ENCODE results near the gene SAT2. TPM values are rescaled to one million over a fixed set of nuclear protein-coding genes. Genes with fewer than 3 reads are reported as not detected.

SAT2 gene
- total RNA-seq, 1 donor from 2014 or later: 82.1 TPM

DNA sequence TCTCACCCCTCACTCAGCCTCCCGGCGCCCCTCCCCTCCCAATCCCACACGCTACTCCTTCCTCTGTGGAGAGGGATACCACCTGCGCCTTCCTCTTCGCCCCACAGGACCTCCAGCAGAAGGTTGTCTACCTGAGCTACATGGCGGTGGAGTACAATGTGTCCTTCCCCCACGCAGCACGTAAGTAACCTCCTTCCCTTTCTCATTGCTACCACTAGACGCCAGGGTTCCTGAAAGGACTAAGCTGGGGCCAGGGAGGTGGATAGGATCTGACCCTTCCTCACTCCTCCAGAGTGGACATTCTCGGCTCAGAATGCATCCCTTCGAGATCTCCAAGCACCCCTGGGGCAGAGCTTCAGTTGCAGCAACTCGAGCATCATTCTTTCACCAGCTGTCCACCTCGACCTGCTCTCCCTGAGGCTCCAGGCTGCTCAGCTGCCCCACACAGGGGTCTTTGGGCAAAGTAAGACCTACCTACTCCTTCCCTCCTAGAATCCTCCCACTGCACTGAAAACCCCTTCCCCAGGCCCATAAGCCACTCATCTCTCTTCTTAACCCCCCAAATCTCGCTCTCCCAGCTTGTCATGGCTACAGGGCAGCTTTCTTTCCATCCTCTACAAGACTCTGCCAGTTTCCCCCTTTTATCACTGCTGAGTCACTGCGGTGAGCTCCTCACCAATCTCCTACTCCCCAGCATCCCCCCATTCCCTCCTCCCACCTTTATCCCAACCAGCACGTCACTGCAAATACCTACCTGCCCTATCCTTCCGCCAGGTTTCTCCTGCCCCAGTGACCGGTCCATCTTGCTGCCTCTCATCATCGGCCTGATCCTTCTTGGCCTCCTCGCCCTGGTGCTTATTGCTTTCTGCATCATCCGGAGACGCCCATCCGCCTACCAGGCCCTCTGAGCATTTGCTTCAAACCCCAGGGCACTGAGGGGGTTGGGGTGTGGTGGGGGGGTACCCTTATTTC, 46.7 kb downstream of the SAT2 start:
- TF ChIP-seq, protein P1, sequence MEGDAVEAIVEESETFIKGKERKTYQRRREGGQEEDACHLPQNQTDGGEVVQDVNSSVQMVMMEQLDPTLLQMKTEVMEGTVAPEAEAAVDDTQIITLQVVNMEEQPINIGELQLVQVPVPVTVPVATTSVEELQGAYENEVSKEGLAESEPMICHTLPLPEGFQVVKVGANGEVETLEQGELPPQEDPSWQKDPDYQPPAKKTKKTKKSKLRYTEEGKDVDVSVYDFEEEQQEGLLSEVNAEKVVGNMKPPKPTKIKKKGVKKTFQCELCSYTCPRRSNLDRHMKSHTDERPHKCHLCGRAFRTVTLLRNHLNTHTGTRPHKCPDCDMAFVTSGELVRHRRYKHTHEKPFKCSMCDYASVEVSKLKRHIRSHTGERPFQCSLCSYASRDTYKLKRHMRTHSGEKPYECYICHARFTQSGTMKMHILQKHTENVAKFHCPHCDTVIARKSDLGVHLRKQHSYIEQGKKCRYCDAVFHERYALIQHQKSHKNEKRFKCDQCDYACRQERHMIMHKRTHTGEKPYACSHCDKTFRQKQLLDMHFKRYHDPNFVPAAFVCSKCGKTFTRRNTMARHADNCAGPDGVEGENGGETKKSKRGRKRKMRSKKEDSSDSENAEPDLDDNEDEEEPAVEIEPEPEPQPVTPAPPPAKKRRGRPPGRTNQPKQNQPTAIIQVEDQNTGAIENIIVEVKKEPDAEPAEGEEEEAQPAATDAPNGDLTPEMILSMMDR (IDR thresholded peaks at IDR 0.05): no peak
- H3K36me3 Mint-ChIP-seq (ENCODE audit: low read depth): peaks cover 28% of the 10 kb centered on the region
- H3K4me1 Mint-ChIP-seq (ENCODE audit: low read depth): peaks cover 72% of the 10 kb centered on the region
- H3K27me3 Mint-ChIP-seq (ENCODE audit: low read depth): no peaks in the 10 kb centered on the region
- H3K9me3 Mint-ChIP-seq (ENCODE audit: low read depth): no peaks in the 10 kb centered on the region
- peak overlapping the region; percentile 14 for H3K4me3 Mint-ChIP-seq (ENCODE audit: unreplicated experiment)
- DNase-seq (ENCODE audit: low spot score): no peak
- H3K27ac Mint-ChIP-seq (ENCODE audit: unreplicated experiment): peak overlapping the region; percentile 79

DNA sequence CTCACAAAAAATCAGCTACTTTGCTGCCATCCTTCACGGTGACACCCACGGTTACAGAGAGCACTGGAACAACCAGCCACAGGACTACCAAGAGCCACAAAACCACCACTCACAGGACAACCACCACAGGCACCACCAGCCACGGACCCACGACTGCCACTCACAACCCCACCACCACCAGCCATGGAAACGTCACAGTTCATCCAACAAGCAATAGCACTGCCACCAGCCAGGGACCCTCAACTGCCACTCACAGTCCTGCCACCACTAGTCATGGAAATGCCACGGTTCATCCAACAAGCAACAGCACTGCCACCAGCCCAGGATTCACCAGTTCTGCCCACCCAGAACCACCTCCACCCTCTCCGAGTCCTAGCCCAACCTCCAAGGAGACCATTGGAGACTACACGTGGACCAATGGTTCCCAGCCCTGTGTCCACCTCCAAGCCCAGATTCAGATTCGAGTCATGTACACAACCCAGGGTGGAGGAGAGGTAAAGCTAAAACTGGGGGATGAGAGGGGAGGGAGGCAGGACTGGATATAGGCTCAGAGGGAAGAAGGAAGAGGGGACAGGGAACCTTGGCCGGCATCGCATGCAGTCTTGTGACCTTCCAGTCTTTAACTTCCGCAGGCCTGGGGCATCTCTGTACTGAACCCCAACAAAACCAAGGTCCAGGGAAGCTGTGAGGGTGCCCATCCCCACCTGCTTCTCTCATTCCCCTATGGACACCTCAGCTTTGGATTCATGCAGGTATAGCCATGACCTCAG, 47.6 kb downstream of the SAT2 start:
- H3K36me3 Mint-ChIP-seq (ENCODE audit: low read depth): peaks cover 31% of the 10 kb centered on the region
- H3K4me3 Mint-ChIP-seq (ENCODE audit: unreplicated experiment): no peak overlapping the region
- DNase-seq (ENCODE audit: low spot score): no peak
- TF ChIP-seq, protein P1 (IDR thresholded peaks at IDR 0.05): no peak
- H3K9me3 Mint-ChIP-seq (ENCODE audit: low read depth): no peaks in the 10 kb centered on the region
- peaks cover 74% of the 10 kb centered on the region for H3K4me1 Mint-ChIP-seq (ENCODE audit: low read depth)
- no peaks in the 10 kb centered on the region for H3K27me3 Mint-ChIP-seq (ENCODE audit: low read depth)
- peak overlapping the region; percentile 95 for H3K27ac Mint-ChIP-seq (ENCODE audit: unreplicated experiment)

DNA sequence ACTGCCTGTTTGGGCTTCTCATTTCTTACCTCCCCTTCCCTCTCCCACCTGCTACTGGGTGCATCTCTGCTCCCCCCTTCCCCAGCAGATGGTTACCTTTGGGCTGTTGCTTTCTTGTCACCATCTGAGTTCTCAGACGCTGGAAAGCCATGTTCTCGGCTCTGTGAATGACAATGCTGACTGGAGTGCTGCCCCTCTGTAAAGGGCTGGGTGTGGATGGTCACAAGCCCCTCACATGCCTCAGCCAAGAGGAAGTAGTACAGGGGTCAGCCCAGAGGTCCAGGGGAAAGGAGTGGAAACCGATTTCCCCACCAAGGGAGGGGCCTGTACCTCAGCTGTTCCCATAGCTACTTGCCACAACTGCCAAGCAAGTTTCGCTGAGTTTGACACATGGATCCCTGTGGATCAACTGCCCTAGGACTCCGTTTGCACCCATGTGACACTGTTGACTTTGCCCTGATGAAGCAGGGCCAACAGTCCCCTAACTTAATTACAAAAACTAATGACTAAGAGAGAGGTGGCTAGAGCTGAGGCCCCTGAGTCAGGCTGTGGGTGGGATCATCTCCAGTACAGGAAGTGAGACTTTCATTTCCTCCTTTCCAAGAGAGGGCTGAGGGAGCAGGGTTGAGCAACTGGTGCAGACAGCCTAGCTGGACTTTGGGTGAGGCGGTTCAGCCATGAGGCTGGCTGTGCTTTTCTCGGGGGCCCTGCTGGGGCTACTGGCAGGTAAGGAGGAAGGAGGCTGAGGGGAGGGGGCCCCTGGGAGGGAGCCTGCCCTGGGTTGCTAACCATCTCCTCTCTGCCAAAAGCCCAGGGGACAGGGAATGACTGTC, 48.4 kb downstream of the SAT2 start, which contains the start of gene CD68:
TSS of gene CD68 (plus strand) at position 638 of the 833 bp plus-strand sequence. CDS start at position 678, 40 bp downstream.
- no peaks in the 10 kb centered on the region for H3K9me3 Mint-ChIP-seq (ENCODE audit: low read depth)
- peaks cover 39% of the 10 kb centered on the region for H3K36me3 Mint-ChIP-seq (ENCODE audit: low read depth)
- H3K27ac Mint-ChIP-seq (ENCODE audit: unreplicated experiment): peak within 1 kb of the TSS; percentile 95
- H3K4me1 Mint-ChIP-seq (ENCODE audit: low read depth): peaks cover 74% of the 10 kb centered on the region
- H3K4me3 Mint-ChIP-seq (ENCODE audit: unreplicated experiment): no peak within 1 kb of the TSS
- no peak for DNase-seq (ENCODE audit: low spot score)
- no peaks in the 10 kb centered on the region for H3K27me3 Mint-ChIP-seq (ENCODE audit: low read depth)
- TF ChIP-seq, protein P1 (IDR thresholded peaks at IDR 0.05): no peak

DNA sequence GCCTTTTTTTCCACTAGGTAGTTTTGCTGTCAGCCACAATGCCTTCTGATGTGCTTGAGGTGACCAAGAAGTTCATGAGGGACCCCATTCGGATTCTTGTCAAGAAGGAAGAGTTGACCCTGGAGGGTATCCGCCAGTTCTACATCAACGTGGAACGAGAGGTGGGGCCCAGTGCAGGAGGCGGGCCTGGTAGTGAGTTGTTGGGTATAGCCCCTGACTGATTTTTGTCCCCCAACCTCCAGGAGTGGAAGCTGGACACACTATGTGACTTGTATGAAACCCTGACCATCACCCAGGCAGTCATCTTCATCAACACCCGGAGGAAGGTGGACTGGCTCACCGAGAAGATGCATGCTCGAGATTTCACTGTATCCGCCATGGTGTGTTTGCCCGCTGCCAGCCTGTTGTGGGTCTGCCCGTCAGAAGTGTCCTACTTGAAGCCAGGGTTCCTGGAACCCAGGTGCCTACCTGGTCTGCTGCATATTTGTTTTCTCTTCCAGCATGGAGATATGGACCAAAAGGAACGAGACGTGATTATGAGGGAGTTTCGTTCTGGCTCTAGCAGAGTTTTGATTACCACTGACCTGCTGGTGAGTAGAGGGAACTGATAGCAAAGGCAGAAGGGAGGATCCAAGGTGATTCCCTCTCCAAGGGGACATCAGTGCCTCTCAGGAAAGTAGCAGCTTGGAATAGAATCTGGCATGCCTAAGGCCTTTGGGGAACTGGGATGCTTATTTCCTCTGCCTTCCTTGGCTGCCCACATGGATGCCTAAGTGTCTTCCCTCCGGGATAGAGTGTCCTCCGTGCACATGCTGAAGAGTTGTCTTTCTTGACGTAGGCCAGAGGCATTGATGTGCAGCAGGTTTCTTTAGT, 50.1 kb downstream of the SAT2 start:
- peaks cover 72% of the 10 kb centered on the region for H3K4me1 Mint-ChIP-seq (ENCODE audit: low read depth)
- H3K27ac Mint-ChIP-seq (ENCODE audit: unreplicated experiment): peak overlapping the region; percentile 65
- H3K4me3 Mint-ChIP-seq (ENCODE audit: unreplicated experiment): no peak overlapping the region
- H3K36me3 Mint-ChIP-seq (ENCODE audit: low read depth): peaks cover 46% of the 10 kb centered on the region
- no peak for DNase-seq (ENCODE audit: low spot score)
- TF ChIP-seq, protein P1 (IDR thresholded peaks at IDR 0.05): no peak
- H3K27me3 Mint-ChIP-seq (ENCODE audit: low read depth): no peaks in the 10 kb centered on the region
- no peaks in the 10 kb centered on the region for H3K9me3 Mint-ChIP-seq (ENCODE audit: low read depth)

Data from chondrocyte (in vitro differentiated cells).